Embryonic facial prominence (tissue), 1 donor: ENCODE results near the gene GPR62.
"Not testable (repeated sequence)": the region's sequence is repeated elsewhere in the genome, so short reads cannot be mapped to it uniquely, and the experiment has no call there.

Experiments
- DNase-seq: peaks from one replicate; pipeline ENCODE4 v3.0.0-alpha.2; 2016; ENCODE audit errors: extremely low spot score

GPR62 gene

GRCh38 chr3:51992017-51992682 lies 37.0 kb downstream of the GPR62 start:
- DNase-seq: no peak

DNA sequence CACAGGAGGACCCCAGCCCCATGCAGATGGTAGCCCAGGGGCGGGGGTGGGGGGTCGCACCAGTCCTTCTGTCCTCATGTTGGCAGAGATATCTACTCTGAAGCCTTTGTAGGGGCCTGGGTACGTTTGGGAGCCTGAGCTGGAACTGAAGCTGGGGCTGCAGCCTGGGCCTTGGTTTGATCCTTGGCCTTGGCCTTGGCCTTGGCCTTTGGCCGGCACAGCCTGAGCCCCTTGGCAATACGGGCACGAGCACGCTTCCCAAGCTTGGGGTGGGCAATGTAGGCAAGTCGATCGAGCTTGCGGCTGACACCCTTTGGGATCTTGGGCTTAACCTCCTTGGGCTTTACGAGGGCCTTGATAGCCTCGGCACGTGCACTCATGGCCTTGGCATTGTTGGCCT lies 38.5 kb downstream of the GPR62 start:
- not testable (repeated sequence) for DNase-seq

DNA sequence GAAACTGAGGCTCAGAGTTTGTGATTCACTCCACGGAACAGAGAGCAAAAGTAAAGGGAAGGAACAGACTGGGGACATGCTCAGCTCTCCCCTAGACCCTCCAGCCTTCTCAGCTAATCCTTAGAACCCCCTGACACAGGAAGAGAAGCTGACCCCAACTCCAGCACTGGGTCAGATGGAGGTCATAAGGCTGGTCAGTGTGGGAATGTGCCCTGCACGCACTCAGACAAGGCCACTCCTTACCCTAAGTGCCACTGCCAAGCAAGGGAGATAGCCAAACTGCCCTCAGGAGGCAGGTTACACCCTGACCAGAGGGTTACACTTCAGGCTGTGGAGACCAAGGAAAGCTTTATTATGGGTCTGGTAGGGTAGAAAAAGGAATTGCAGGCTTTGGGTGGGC lies 39.3 kb downstream of the GPR62 start:
- no peak for DNase-seq

GRCh38 chr3:51995346-51996163 lies 40.4 kb downstream of the GPR62 start, which contains the start of gene RPL29:
Gene RPL29, minus strand, starts transcription at chr3:51995895. Its CDS starts 434 bp downstream, at chr3:51995461.
- DNase-seq: peak; percentile 94

- DNase-seq: no peak
Measured at GRCh38 chr3:51997172-51997571, 42.0 kb downstream of the GPR62 start.

DNA sequence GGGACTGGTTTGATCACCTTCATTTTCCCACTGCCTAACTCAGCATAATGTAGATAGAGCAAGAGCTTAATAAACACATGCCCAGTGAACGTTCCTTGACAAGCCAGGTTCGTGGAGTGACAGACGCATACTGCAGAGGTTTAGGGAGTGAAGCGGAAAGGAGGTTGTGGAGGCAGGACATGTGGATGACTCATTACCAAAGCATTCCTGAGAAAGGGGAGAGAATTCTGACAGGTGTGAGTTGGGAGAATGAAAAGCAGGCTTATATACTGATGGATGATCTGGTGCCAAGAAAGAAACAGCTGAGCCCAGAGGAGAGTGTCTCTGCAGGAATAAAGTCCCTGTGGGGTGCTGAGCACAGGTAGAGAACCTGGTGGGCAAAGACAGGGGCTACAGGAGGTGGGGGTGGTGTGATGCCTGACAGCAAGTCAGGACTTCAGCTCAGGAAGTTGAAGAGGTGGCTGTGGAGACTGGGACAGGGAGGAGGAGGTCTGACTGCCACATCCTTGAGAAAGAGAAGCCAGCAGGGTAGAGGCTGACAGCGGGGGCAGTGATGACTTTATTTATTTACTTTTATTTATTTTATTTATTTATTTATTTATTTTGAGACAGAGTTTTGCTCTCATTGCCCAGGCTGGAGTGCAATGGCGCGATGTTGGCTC lies 42.9 kb downstream of the GPR62 start:
- DNase-seq: no peak

- no peak for DNase-seq
Measured at GRCh38 chr3:51998774-51999173, 43.6 kb downstream of the GPR62 start.

DNA sequence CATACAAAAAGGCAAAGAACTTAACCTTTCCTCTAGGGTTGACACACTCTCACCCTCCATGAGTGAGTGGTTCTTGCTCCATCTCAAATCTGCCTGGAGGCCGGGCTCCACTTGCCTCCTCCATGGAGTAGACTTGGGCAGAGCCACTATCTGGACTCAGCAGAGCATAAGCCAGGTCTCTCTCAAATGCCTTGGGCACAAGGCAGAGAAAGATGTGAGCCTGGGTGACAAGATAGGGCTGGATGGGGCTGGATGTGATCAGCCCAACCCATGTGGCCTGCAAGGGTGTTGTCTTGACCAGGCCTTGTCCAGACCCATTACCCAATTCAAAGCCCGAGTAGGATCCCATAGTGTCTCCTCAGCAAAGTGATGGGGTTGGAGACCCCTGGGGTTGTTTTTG lies 44.7 kb downstream of the GPR62 start:
- DNase-seq: no peak

DNA sequence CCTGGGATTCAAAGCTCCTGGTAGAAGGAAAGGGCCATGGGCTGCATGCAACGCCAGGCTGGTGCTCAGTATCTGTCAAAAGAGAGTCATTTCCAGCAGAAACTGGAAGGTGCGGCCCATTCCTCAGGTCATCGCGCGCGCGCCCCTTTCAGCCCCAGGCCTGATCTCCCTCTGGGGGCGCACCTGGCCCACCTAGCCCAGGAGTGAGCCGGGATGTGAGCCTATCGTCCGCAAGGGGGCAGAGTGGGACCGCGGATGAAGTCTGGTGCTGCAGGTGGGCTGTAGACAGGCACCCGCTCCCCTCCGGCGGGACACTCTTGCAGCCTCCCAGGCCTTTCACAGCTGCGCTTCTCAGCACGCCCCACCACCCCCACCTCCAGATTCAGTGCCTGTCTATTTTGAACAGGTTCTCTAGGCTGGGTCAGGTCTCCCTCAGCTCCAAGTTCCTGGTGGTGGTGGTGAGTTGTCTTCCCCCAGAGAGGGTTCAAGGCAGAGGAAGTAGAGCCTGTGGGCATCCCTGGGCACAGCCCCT lies 46.3 kb downstream of the GPR62 start:
- peak; percentile 40 for DNase-seq

- DNase-seq: no peak
Measured at GRCh38 chr3:52002748-52003147, 47.6 kb downstream of the GPR62 start.

GRCh38 chr3:52004163-52004787 lies 49.1 kb downstream of the GPR62 start:
- no peak for DNase-seq

GRCh38 chr3:52004906-52005395 lies 49.8 kb downstream of the GPR62 start:
- no peak for DNase-seq

- DNase-seq: no peak
Measured at GRCh38 chr3:52005571-52005986, 50.4 kb downstream of the GPR62 start.

- DNase-seq: no peak
Measured at GRCh38 chr3:52006017-52006819, 51.0 kb downstream of the GPR62 start.

DNA sequence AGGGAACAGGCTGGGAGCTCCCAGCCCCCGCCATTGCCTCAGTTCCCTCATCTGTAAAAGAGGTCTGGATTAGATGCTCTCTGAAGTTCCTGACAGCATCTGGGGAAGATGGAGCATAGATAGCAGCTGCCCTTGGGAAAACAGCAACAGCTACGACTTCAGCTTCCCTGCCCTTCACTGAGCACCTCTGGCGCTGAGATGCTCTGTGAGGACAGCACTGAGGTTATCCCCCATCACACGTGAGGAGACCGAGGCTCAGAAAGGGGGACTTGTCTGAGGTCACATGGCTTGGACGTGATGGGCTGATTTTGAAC lies 51.6 kb downstream of the GPR62 start:
- DNase-seq: no peak
